ENCODE measurements around the gene NRIP2.

The NRIP2 gene

DNA sequence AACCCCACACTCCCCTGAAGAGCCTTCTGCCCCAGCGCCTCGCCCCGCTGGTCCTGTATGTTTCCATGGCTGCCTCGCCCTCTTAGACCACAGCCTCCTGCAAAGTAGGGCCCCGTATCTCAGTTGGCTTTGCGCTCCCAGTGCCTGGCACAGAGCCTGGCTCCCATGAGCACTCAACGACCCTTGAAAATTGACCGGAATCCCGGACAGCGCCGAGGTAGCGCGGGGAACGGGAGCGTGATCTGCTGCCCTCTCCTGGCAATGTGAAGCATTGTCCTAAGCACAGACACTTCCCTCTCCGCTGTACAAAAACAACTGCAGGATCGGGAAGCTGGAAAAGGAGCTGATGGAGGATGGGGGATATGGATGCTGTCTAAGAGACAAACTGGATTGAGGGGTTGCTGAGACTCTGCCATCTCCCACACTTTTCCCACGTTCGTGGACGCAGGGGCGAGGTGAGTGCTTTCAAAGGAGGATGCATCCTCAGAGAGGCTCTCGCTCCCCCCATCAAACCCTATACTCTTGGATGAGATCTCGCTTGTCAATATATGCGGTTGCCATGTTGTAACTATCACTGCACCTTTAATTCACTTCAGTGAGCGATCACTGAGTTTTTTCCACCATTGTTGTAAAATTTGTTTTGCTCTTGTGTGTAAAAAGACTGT lies 50.8 kb downstream of the NRIP2 start:
- H3K4me3 ChIP-seq (replicated peaks in 1 of 2; ENCODE audit: low read depth in 2 of 2, low read length in 2 of 2): no peak overlapping the region
- TF ChIP-seq, protein P1, sequence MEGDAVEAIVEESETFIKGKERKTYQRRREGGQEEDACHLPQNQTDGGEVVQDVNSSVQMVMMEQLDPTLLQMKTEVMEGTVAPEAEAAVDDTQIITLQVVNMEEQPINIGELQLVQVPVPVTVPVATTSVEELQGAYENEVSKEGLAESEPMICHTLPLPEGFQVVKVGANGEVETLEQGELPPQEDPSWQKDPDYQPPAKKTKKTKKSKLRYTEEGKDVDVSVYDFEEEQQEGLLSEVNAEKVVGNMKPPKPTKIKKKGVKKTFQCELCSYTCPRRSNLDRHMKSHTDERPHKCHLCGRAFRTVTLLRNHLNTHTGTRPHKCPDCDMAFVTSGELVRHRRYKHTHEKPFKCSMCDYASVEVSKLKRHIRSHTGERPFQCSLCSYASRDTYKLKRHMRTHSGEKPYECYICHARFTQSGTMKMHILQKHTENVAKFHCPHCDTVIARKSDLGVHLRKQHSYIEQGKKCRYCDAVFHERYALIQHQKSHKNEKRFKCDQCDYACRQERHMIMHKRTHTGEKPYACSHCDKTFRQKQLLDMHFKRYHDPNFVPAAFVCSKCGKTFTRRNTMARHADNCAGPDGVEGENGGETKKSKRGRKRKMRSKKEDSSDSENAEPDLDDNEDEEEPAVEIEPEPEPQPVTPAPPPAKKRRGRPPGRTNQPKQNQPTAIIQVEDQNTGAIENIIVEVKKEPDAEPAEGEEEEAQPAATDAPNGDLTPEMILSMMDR (IDR thresholded peaks at IDR 0.05; ENCODE audit: low read depth, low read length): peak; percentile 98

DNA sequence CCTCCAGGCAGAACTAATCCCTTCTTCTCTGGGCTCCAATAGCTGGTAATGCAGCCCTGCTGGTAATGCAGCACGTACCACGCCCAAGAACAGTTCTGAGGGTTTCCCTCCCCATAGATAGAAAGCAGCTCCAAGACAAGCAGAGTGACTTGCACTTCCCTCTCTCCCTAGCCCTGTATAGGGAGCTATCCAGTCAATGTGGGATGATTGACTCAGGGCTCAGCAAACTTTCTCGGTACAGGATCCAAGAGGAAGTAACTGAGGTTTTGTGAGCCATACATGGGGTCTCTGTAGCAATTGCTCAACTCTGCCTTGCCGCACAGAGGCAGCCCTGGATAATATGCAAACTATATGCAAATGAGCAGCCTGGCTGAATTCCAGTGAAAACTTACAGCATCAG lies 55.6 kb downstream of the NRIP2 start:
- TF ChIP-seq, protein P1 (IDR thresholded peaks at IDR 0.05; ENCODE audit: low read depth, low read length): no peak
- no peak overlapping the region for H3K4me3 ChIP-seq (replicated peaks in 1 of 2; ENCODE audit: low read depth in 2 of 2, low read length in 2 of 2)
- no peak for DNase-seq (ENCODE audit: low read depth in 2 of 2)

More for the DNA sequence above, 50.8 kb downstream of the NRIP2 start:
- peak; percentile 56 to 69 for DNase-seq (ENCODE audit: low read depth in 2 of 2)

DNA sequence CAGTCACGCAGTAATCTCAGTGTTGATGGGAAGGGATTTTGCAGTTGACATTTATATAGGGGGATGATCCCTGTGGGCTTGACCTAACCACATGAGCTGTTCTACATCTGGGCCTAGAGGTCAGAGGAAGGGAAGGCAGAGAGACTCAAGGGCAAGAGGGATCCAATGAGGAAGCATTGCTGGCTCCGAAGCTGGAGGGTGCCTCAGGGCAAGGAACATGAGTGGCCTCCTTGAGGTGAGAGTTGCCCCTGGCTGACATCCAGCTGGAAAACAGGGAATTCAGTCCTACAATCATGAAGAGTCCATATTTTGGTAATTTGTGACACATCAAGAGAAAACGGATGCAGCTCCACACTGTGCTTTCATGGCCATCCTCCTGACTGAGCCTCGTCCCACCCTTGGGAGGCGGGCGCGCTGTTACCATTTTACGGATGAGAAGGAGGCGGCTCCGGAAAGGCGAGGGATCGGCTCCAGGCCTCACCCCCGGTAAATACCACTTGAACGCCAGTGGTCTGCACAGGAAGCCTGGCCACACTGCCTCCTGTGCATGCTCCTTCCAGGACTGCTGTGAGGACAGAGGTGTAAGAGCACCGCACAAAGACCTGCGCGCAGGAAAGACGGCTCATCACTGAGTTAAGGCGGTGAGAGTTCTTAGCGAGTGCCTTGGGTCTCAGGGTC lies 58.6 kb downstream of the NRIP2 start:
- no peak overlapping the region for H3K4me3 ChIP-seq (replicated peaks in 1 of 2; ENCODE audit: low read depth in 2 of 2, low read length in 2 of 2)
- TF ChIP-seq, protein P1 (IDR thresholded peaks at IDR 0.05; ENCODE audit: low read depth, low read length): no peak
- DNase-seq (ENCODE audit: low read depth in 2 of 2): no peak

GRCh38 chr12:2775431-2775830 lies 59.4 kb downstream of the NRIP2 start:
- TF ChIP-seq, protein P1 (IDR thresholded peaks at IDR 0.05; ENCODE audit: low read depth, low read length): no peak
- no peak overlapping the region for H3K4me3 ChIP-seq (replicated peaks in 1 of 2; ENCODE audit: low read depth in 2 of 2, low read length in 2 of 2)
- DNase-seq (ENCODE audit: low read depth in 2 of 2): no peak
